ENCODE results near the gene MANBA.

Gene MANBA

DNA sequence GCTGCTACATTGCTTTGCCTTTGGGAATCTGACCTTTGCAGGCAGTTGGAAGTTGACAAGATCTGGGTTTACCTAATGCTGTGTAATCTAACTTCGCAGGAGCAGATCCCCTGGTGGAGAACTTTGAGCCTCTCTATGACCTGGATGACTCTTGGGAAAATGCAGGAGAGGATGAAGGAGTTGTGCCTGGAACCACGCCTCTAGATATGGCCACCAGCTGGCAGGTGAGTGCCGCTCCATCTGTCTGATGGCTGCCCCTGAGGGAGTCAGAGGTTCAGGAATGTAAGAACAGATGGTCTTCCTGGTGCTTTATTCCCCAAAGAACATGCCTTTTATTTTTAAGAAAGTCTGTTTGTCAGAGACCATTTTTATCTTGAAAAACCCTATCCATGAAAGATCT is 150.3 kb downstream of the MANBA start:
- H2AFZ ChIP-seq (ENCODE audit: low read depth): no peak overlapping the region
- no peaks in the 10 kb centered on the region for H3K79me2 ChIP-seq (ENCODE audit: insufficient read depth, low read depth)
- TF ChIP-seq CTCF (conservative IDR thresholded peaks at IDR 0.05; ENCODE audit: low read depth, low read length): no peak
- H3K4me2 ChIP-seq: no peak overlapping the region
- no peak overlapping the region for H3K27ac ChIP-seq
- H4K20me1 ChIP-seq (ENCODE audit: insufficient read depth): no peaks in the 10 kb centered on the region
- no peaks in the 10 kb centered on the region for H3K27me3 ChIP-seq (ENCODE audit: insufficient read depth, low read depth)
- H3K9ac ChIP-seq: no peak overlapping the region
- peaks cover 5% of the 10 kb centered on the region; the same call in 1 of the 2 replicates for H3K36me3 ChIP-seq (ENCODE audit: insufficient read depth)
- no peak overlapping the region for H3K4me3 ChIP-seq (IDR thresholded peaks at IDR 0.05; ENCODE audit: insufficient read depth, low read depth, low read length)
- peaks cover 20% of the 10 kb centered on the region for H3K4me1 ChIP-seq (ENCODE audit: low read depth, poor library complexity, severe bottlenecking)

DNA sequence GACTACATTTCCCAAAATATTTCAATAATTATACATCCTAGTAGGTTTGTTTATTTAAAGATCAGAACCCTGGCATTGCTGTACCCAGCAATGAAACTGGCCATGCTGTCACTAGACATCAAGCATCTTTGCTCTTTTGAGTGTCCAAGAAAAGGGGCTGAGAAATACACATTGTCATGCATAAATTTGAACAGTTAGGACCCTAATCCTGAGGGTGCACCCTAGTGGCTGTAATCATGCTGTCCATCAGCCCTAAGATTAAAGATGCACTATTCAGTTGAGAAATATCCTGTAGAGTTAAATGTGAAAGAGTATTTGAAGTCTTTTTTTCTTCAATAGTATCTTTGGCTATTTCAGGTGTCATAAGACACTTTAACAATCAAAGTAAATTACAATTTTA is 150.8 kb downstream of the MANBA start:
- peaks cover 5% of the 10 kb centered on the region; the same call in 1 of the 2 replicates for H3K36me3 ChIP-seq (ENCODE audit: insufficient read depth)
- H2AFZ ChIP-seq (ENCODE audit: low read depth): no peak overlapping the region
- TF ChIP-seq CTCF (conservative IDR thresholded peaks at IDR 0.05; ENCODE audit: low read depth, low read length): 0 out of 2 replicates have a peak, but pooled peaks have one; percentile 23
- no peak overlapping the region for H3K27ac ChIP-seq
- no peak overlapping the region for H3K4me2 ChIP-seq
- H3K27me3 ChIP-seq (ENCODE audit: insufficient read depth, low read depth): no peaks in the 10 kb centered on the region
- no peak overlapping the region for H3K4me3 ChIP-seq (IDR thresholded peaks at IDR 0.05; ENCODE audit: insufficient read depth, low read depth, low read length)
- H3K4me1 ChIP-seq (ENCODE audit: low read depth, poor library complexity, severe bottlenecking): peaks cover 15% of the 10 kb centered on the region
- no peaks in the 10 kb centered on the region for H3K79me2 ChIP-seq (ENCODE audit: insufficient read depth, low read depth)
- no peaks in the 10 kb centered on the region for H4K20me1 ChIP-seq (ENCODE audit: insufficient read depth)
- no peak overlapping the region for H3K9ac ChIP-seq

DNA sequence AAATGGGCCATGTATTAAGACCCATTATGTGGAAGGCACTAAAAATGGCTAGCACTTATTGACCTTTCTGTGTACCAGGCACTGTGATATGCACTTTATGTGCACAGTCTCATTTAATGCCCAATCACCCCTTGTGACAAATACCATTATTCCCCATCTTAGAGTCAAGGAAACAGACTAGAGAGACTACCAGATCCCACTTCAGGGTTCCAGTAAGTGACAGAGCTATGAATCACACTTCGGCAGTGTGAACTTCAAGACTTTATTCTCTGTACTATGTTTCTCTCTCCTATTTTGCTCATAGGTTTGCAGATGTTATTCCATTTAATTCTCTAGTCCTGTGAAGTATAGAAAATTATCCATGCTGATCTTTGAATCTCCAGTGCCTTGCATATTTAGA is 152.6 kb downstream of the MANBA start:
- no peak overlapping the region for H3K4me3 ChIP-seq (IDR thresholded peaks at IDR 0.05; ENCODE audit: insufficient read depth, low read depth, low read length)
- H3K36me3 ChIP-seq (ENCODE audit: insufficient read depth): peaks cover 5% of the 10 kb centered on the region; the same call in 1 of the 2 replicates
- no peak for TF ChIP-seq CTCF (conservative IDR thresholded peaks at IDR 0.05; ENCODE audit: low read depth, low read length)
- no peak overlapping the region for H3K9ac ChIP-seq
- no peaks in the 10 kb centered on the region for H3K27me3 ChIP-seq (ENCODE audit: insufficient read depth, low read depth)
- peaks cover 13% of the 10 kb centered on the region for H3K4me1 ChIP-seq (ENCODE audit: low read depth, poor library complexity, severe bottlenecking)
- no peak overlapping the region for H3K27ac ChIP-seq
- H3K4me2 ChIP-seq: no peak overlapping the region
- H4K20me1 ChIP-seq (ENCODE audit: insufficient read depth): no peaks in the 10 kb centered on the region
- no peaks in the 10 kb centered on the region for H3K79me2 ChIP-seq (ENCODE audit: insufficient read depth, low read depth)
- H2AFZ ChIP-seq (ENCODE audit: low read depth): no peak overlapping the region

DNA sequence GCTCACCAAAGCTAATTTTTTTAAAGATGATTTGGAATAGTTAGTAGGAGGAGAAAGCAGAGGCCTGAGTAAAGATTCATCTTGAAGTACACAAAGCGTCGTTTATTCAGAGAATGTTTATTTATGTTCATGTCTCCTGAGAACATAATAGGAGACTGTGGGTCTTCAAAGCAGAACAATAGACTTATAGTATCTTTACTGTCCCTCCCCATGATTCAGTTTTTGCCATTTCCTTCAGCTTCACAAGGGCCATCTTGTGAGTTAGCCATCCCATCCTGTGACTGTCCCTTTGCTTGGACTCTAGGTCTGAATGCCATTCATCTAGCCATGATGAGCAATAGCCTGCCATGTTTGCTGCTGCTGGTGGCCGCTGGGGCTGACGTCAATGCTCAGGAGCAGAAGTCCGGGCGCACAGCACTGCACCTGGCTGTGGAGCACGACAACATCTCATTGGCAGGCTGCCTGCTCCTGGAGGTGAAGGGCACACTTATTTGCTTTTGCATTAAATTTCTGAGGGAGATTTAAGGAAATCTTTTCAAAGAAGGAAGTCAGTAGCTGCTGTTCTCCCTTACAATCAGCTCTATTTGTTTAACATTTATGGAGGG is 153.8 kb downstream of the MANBA start:
- H3K79me2 ChIP-seq (ENCODE audit: insufficient read depth, low read depth): no peaks in the 10 kb centered on the region
- peaks cover 4% of the 10 kb centered on the region; the same call in 1 of the 2 replicates for H3K36me3 ChIP-seq (ENCODE audit: insufficient read depth)
- H3K4me3 ChIP-seq (IDR thresholded peaks at IDR 0.05; ENCODE audit: insufficient read depth, low read depth, low read length): no peak overlapping the region
- H3K4me2 ChIP-seq: no peak overlapping the region
- H3K9ac ChIP-seq: no peak overlapping the region
- H3K4me1 ChIP-seq (ENCODE audit: low read depth, poor library complexity, severe bottlenecking): peaks cover 4% of the 10 kb centered on the region
- H3K27ac ChIP-seq: no peak overlapping the region
- H4K20me1 ChIP-seq (ENCODE audit: insufficient read depth): no peaks in the 10 kb centered on the region
- H3K27me3 ChIP-seq (ENCODE audit: insufficient read depth, low read depth): no peaks in the 10 kb centered on the region
- no peak for TF ChIP-seq CTCF (conservative IDR thresholded peaks at IDR 0.05; ENCODE audit: low read depth, low read length)
- H2AFZ ChIP-seq (ENCODE audit: low read depth): no peak overlapping the region
